ENCODE measurements around the gene MSI2. TPM values are rescaled to one million over a fixed set of nuclear protein-coding genes. Genes with fewer than 3 reads are reported as not detected.

Gene MSI2
- total RNA-seq, 3 donors from 2014 or later, result 13.4 to 89.1 (median 71.1) TPM

DNA sequence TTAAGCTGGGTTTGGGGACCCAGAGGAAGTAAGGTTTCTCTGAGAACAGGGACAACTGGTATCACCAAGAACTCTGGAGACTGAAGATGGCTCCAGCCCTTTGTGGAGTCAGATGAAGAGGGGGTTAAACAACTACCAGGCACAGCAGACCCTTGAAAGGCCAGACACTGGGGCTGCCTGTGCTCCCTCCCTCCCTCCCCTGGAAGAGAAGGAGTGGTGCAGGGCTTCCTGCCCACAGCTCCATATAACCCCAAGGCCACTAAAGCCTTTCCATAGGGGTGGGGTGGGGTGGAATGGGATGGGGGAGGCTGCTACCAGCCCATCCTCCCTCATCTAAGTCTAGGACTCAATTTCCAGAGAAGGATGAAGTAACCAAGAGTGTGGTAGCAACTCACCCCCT lies 422.1 kb downstream of the MSI2 start:
- intact Hi-C loops (cut with DNase I; ENCODE audit: low total_unique reads), result no loop called here

DNA sequence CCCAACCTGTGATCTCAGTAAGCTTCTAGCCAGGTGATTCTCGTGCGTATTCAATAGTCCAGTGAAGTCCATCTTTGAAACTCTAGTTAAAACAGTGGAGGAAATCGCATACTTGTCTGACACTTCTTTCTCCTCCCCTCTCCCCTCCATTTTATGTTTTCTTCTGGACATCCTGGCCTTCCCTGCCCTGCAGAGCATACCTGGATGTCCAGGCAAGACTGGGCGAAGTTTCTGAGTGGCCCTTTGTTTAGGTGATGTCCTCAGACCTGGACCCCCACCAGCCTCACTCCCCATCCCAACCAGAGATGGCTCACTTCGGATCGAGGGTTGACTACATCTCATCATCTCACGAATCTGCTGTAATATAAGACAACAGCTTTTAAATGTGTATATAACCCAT lies 423.0 kb downstream of the MSI2 start:
- Histone ChIP-seq H3K4me1 (no peaks in the 10 kb centered on the region), H3K27me3 (no peaks in the 10 kb centered on the region), H3K9me3 (no peaks in the 10 kb centered on the region), H3K36me3 (no peaks in the 10 kb centered on the region), H3K4me3 (no peak overlapping the region), H3K27ac (no peak overlapping the region)
- intact Hi-C loops (cut with DNase I; ENCODE audit: low total_unique reads), result no loop called here
- DNase-seq (ENCODE audit: low spot score in 2 of 2), result no peak
- no peak for TF ChIP-seq POLR2AphosphoS5 (IDR thresholded peaks at IDR 0.05)
- no peak for TF ChIP-seq POLR2A (IDR thresholded peaks at IDR 0.05)
- TF ChIP-seq, protein P1, sequence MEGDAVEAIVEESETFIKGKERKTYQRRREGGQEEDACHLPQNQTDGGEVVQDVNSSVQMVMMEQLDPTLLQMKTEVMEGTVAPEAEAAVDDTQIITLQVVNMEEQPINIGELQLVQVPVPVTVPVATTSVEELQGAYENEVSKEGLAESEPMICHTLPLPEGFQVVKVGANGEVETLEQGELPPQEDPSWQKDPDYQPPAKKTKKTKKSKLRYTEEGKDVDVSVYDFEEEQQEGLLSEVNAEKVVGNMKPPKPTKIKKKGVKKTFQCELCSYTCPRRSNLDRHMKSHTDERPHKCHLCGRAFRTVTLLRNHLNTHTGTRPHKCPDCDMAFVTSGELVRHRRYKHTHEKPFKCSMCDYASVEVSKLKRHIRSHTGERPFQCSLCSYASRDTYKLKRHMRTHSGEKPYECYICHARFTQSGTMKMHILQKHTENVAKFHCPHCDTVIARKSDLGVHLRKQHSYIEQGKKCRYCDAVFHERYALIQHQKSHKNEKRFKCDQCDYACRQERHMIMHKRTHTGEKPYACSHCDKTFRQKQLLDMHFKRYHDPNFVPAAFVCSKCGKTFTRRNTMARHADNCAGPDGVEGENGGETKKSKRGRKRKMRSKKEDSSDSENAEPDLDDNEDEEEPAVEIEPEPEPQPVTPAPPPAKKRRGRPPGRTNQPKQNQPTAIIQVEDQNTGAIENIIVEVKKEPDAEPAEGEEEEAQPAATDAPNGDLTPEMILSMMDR (IDR thresholded peaks at IDR 0.05), result no peak

More for the DNA sequence above, 422.1 kb downstream of the MSI2 start:
- Histone ChIP-seq H3K4me3 (no peak overlapping the region), H3K4me1 (no peaks in the 10 kb centered on the region), H3K27ac (no peak overlapping the region), H3K9me3 (no peaks in the 10 kb centered on the region), H3K36me3 (no peaks in the 10 kb centered on the region), H3K27me3 (no peaks in the 10 kb centered on the region)
- peak in 1 of 2 donors; percentile 1 for DNase-seq (ENCODE audit: low spot score in 2 of 2)
- TF ChIP-seq POLR2AphosphoS5 (IDR thresholded peaks at IDR 0.05) (no peak), POLR2A (IDR thresholded peaks at IDR 0.05) (no peak)
- TF ChIP-seq, protein P1 (IDR thresholded peaks at IDR 0.05), result no peak

DNA sequence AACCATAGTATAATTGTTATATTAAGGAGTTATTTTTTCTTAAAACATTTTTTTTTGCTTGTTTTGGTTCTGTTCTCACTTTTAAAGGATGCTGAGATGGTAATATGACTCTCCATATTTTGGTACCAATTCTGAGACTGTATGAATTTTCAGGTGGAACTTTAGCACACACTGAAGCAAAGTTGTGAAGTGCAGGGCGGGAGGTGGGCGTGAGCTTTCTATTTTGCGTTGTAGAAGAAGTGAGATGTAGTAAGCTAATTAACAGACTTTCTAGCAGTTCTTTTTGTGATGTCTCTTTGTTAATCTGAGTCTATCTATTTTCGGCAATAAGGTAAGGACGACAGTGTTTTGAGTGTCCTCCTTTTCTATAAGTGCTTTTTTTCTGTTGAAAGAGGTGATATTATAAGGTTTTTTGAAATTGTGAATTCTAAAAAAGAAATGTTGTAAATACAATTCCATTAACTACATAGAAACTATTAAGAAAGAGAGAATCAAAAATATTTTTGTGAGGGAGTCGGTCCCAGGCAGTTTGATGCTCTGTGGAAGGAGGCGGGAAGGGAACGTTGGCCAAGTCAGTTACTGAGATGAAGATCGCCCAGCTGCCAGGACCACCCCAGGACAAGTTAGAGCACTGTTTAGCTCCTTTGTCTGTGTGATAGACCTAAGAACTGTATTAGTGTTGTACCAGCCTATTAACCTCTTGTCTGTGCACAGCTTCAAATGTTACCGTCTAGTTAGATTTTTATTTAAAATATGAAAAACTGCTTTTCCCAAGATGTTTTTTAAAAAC lies 423.8 kb downstream of the MSI2 start:
- Histone ChIP-seq H3K27ac (no peak overlapping the region), H3K4me3 (no peak overlapping the region), H3K9me3 (no peaks in the 10 kb centered on the region), H3K36me3 (no peaks in the 10 kb centered on the region), H3K27me3 (no peaks in the 10 kb centered on the region), H3K4me1 (no peaks in the 10 kb centered on the region)
- DNase-seq (ENCODE audit: low spot score in 2 of 2), result no peak
- no peak for TF ChIP-seq POLR2AphosphoS5 (IDR thresholded peaks at IDR 0.05)
- TF ChIP-seq, protein P1 (IDR thresholded peaks at IDR 0.05), result no peak
- TF ChIP-seq POLR2A (IDR thresholded peaks at IDR 0.05), result no peak
- intact Hi-C loops (cut with DNase I; ENCODE audit: low total_unique reads), result loop anchor here (2.0 kb wide), 1 partner anchor 53 kb away; no protein-coding TSS in a partner anchor

DNA sequence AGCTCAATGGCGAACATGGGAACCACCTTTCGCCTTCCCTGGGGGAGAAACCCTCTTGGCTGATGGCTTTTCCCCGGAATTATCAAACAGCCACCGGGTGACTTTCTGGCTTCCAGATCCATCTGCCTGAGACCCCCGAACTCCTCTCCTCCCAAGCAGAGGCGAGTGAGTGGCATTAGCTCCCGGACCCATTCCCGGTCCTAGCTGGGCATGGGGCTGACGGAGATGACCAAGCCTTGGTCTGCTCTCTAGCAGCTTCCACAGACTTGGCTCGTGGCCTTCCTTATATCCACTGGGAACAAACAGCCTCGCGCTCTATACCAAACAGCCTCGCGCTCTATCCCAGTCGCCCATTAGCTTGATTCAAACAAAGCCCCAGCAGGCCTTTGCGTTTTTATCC lies 426.4 kb downstream of the MSI2 start:
- intact Hi-C loops (cut with DNase I; ENCODE audit: low total_unique reads), result no loop called here
- Histone ChIP-seq H3K27me3 (no peaks in the 10 kb centered on the region), H3K27ac (no peak overlapping the region), H3K4me1 (no peaks in the 10 kb centered on the region), H3K4me3 (no peak overlapping the region), H3K9me3 (no peaks in the 10 kb centered on the region), H3K36me3 (no peaks in the 10 kb centered on the region)
- no peak for DNase-seq (ENCODE audit: low spot score in 2 of 2)
- TF ChIP-seq POLR2A (IDR thresholded peaks at IDR 0.05) (no peak), POLR2AphosphoS5 (IDR thresholded peaks at IDR 0.05) (no peak)
- TF ChIP-seq, protein P1 (IDR thresholded peaks at IDR 0.05), result no peak

DNA sequence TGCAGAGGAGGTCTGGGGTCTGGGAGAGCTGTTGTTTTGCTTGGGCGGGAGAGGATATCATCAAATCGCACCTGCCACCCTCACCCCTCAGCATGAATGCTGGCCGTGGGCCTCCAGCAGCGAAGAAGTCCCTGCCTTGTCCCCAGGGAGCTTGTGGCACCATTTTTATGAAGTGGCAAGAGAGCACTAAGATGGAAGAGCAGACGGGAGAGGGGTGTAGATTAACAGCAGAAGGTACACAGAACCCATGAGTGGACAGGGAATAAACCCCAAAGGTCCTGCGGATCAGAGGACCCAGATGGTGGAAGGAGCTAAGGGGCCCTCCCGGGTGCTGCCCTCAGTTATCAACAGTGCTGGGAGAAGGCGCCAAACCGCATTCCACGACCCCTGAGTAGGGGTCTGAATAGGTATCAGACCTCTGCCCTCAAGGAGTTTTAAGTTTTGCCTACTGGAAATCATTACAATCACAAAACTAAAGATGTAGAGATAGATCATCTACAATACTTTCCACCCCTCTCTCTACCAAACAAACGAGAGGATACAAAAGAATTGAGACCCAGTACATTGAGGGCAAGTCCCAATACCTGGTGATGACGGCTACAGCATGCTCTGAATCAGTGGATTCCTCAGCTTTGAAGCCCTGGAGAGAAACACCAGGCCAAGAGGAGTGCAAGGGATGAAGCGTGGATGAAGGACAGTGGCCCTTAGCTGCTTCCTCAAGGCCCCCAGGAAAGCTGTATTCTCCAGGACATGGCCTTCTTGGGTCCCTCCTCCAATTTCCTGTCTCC lies 428.6 kb downstream of the MSI2 start:
- intact Hi-C loops (cut with DNase I; ENCODE audit: low total_unique reads), result no loop called here
- Histone ChIP-seq H3K4me1 (no peaks in the 10 kb centered on the region), H3K27me3 (no peaks in the 10 kb centered on the region), H3K9me3 (no peaks in the 10 kb centered on the region), H3K27ac (no peak overlapping the region), H3K4me3 (no peak overlapping the region), H3K36me3 (no peaks in the 10 kb centered on the region)
- TF ChIP-seq POLR2A (IDR thresholded peaks at IDR 0.05), result no peak
- TF ChIP-seq, protein P1 (IDR thresholded peaks at IDR 0.05), result no peak
- TF ChIP-seq POLR2AphosphoS5 (IDR thresholded peaks at IDR 0.05), result no peak
- no peak for DNase-seq (ENCODE audit: low spot score in 2 of 2)
